H1 (cell line): ENCODE results near the gene ANKRD6.

ENCODE experiments used
- CBX5 ChIP-seq: fragments of 300-800, 300-1000 bp; sonication (generic); IDR thresholded peaks from 2 replicates; pipeline ENCODE4 v1.7.1; 2016; ENCODE audit warnings: antibody characterized with exemption, low read length, low read depth
- EZH2 ChIP-seq: fragments of 200-600 bp; sonication (generic); IDR thresholded peaks from 2 replicates; pipeline ENCODE4 v1.7.1; 2012; ENCODE audit warnings: low read depth, mild to moderate bottlenecking, moderate library complexity, low read length, inconsistent platforms; ENCODE audit not compliant: severe bottlenecking
- POLR2A ChIP-seq, 2 experiments: IDR thresholded peaks; 1 replicate in 1 of 2; 2 replicates in 1 of 2; pipeline ENCODE4 v1.6.1; 2011; ENCODE audit warnings: low read depth in 2 of 2, low read length in 2 of 2, mild to moderate bottlenecking in 2 of 2; ENCODE audit errors: control extremely low read depth in 1 of 2
- POLR2AphosphoS5 ChIP-seq: IDR thresholded peaks from 2 replicates; pipeline ENCODE4 v1.6.1; 2011; ENCODE audit warnings: low read depth, low read length
- TAF1 ChIP-seq: IDR thresholded peaks from 2 replicates; pipeline ENCODE4 v1.6.1; 2011; ENCODE audit warnings: mild to moderate bottlenecking, low read depth, low read length
- TF ChIP-seq, protein P1 (sequence below): IDR thresholded peaks from 2 replicates; pipeline ENCODE4 v1.6.1; 2011; ENCODE audit warnings: low read length, improper control_type of control experiment
- TF ChIP-seq, protein P2 (sequence below), 3 experiments: IDR thresholded peaks; 1 replicate in 2 of 3; 2 replicates in 1 of 3; pipeline versions ENCODE4 v1.5.1 to v1.6.1; 2011; ENCODE audit warnings: low read length in 3 of 3, mild to moderate bottlenecking in 3 of 3, inconsistent platforms in 2 of 3, low read depth in 1 of 3, moderate library complexity in 1 of 3; ENCODE audit not compliant: insufficient read depth in 1 of 3; ENCODE audit errors: control extremely low read depth in 1 of 3

DNA sequence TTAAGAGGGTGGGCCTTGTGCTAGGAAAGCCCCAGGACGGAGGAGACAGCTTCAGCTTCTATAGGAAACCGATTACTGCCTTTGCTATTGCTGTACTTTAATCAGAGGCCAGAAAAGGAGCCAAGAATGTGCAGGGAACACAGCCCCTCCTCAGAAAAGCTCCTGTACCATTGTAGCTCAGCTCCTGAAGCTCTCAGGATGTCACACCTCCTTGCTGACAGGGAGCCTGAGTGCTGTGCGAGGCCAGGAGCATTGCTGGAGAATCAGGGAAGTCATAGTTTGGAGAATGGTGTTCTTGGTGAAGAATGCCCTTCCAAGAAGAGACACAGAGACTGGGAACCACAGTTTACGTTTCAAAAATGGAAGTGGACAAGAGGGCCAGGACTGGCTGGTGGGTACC, 158.8 kb downstream of the ANKRD6 start:
- TF ChIP-seq, protein P1, sequence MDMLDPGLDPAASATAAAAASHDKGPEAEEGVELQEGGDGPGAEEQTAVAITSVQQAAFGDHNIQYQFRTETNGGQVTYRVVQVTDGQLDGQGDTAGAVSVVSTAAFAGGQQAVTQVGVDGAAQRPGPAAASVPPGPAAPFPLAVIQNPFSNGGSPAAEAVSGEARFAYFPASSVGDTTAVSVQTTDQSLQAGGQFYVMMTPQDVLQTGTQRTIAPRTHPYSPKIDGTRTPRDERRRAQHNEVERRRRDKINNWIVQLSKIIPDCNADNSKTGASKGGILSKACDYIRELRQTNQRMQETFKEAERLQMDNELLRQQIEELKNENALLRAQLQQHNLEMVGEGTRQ = no peak
- no peak for TF ChIP-seq POLR2AphosphoS5
- TF ChIP-seq CBX5 = no peak
- TF ChIP-seq EZH2 = no peak
- TF ChIP-seq, protein P2, sequence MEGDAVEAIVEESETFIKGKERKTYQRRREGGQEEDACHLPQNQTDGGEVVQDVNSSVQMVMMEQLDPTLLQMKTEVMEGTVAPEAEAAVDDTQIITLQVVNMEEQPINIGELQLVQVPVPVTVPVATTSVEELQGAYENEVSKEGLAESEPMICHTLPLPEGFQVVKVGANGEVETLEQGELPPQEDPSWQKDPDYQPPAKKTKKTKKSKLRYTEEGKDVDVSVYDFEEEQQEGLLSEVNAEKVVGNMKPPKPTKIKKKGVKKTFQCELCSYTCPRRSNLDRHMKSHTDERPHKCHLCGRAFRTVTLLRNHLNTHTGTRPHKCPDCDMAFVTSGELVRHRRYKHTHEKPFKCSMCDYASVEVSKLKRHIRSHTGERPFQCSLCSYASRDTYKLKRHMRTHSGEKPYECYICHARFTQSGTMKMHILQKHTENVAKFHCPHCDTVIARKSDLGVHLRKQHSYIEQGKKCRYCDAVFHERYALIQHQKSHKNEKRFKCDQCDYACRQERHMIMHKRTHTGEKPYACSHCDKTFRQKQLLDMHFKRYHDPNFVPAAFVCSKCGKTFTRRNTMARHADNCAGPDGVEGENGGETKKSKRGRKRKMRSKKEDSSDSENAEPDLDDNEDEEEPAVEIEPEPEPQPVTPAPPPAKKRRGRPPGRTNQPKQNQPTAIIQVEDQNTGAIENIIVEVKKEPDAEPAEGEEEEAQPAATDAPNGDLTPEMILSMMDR (IDR thresholded peaks at IDR 0.05; ENCODE audit: control extremely low read depth in 1 of 3, insufficient read depth in 1 of 3, low read depth in 1 of 3, low read length in 3 of 3) = no peak
- TF ChIP-seq POLR2A (IDR thresholded peaks at IDR 0.05; ENCODE audit: control extremely low read depth in 1 of 2, low read depth in 2 of 2, low read length in 2 of 2) = no peak
- no peak for TF ChIP-seq TAF1
